ENCODE measurements around the gene SERPINI1. TPM values are rescaled to one million over a fixed set of nuclear protein-coding genes. Genes with fewer than 3 reads are reported as not detected.

SERPINI1 gene
- total RNA-seq, 1 experiment from 2014 or later: 6.0 TPM

- no peak overlapping the region for H3K14ac ChIP-seq (ENCODE audit: insufficient read depth, low read length)
- no peak overlapping the region for H3T11ph ChIP-seq (ENCODE audit: low read length)
- H3K4ac ChIP-seq (ENCODE audit: low read depth, low read length): no peak overlapping the region
- H3K9ac ChIP-seq (ENCODE audit: extremely low read depth, insufficient read length, low read length): no peak overlapping the region
- H3K27me3 ChIP-seq (ENCODE audit: insufficient read depth, low read length): no peaks in the 10 kb centered on the region
- H3K18ac ChIP-seq (ENCODE audit: insufficient read length, low read depth, low read length): no peak overlapping the region
- no peak for TF ChIP-seq CTCF (conservative IDR thresholded peaks at IDR 0.05)
- no peaks in the 10 kb centered on the region for H3K27me3 Mint-ChIP-seq (ENCODE audit: low read depth)
- no peak overlapping the region for H2BK120ac ChIP-seq (ENCODE audit: low read depth, low read length, poor library complexity, severe bottlenecking)
- H3K27ac ChIP-seq (ENCODE audit: insufficient read length, low read depth, low read length): no peak overlapping the region
- H4K20me1 ChIP-seq (ENCODE audit: control insufficient read depth, insufficient read depth, insufficient read length): no peaks in the 10 kb centered on the region
- no peaks in the 10 kb centered on the region for H3K4me1 Mint-ChIP-seq
- no peak overlapping the region for H2BK15ac ChIP-seq (ENCODE audit: low read depth, low read length)
- no peaks in the 10 kb centered on the region for H3K36me3 Mint-ChIP-seq (ENCODE audit: insufficient read depth in 1 of 3, low read depth in 3 of 3)
- no peaks in the 10 kb centered on the region for H3K79me2 ChIP-seq (ENCODE audit: insufficient read depth, low read length)
- no peak overlapping the region for H3K23ac ChIP-seq (ENCODE audit: insufficient read length, low read depth, low read length)
- no peak overlapping the region for H3K4me2 ChIP-seq (ENCODE audit: insufficient read depth, insufficient read length, low read length)
- H4K8ac ChIP-seq (replicated peaks; ENCODE audit: insufficient read length, low read depth, low read length): no peak overlapping the region
- no peak overlapping the region for H4K5ac ChIP-seq (ENCODE audit: insufficient read length, low read depth, low read length)
- no peak overlapping the region for H3K4me3 Mint-ChIP-seq
- peaks cover 0 to 2% of the 10 kb centered on the region in 2 experiments; a peak in 1 of 5 replicates for H3K9me3 Mint-ChIP-seq
- no peaks in the 10 kb centered on the region for H3K9me3 ChIP-seq (ENCODE audit: control insufficient read depth, low read depth, low read length)
- no peak for DNase-seq
- no peak overlapping the region for H2AFZ ChIP-seq (ENCODE audit: low read length)
- H2BK5ac ChIP-seq (ENCODE audit: insufficient read length, low read length): no peak overlapping the region
- H3K27ac Mint-ChIP-seq: no peak overlapping the region
- no peak overlapping the region for H2AK5ac ChIP-seq (ENCODE audit: insufficient read length, low read length)
- no peak overlapping the region for H2BK20ac ChIP-seq (ENCODE audit: low read depth, low read length, poor library complexity, severe bottlenecking)
- H3K79me1 ChIP-seq (ENCODE audit: insufficient read depth, low read depth, low read length, poor library complexity, severe bottlenecking): no peaks in the 10 kb centered on the region
- H3K56ac ChIP-seq (ENCODE audit: insufficient read length, low read depth, low read length): no peak overlapping the region
- no peak overlapping the region for H4K91ac ChIP-seq (ENCODE audit: insufficient read length, low read depth, low read length)
- no peak overlapping the region for H2BK12ac ChIP-seq (ENCODE audit: insufficient read length, low read depth, low read length)
- H3K23me2 ChIP-seq (ENCODE audit: insufficient read length, low read depth, low read length, poor library complexity, severe bottlenecking): no peaks in the 10 kb centered on the region
- H3K4me1 ChIP-seq (ENCODE audit: insufficient read depth, low read length): no peaks in the 10 kb centered on the region
Measured at GRCh38 chr3:167844528-167844927, 109.0 kb downstream of the SERPINI1 start.

Measured in H9 (cell line).